Adrenal gland (tissue), 12 donors: ENCODE measurements around the gene HAUS3. TPM values are rescaled to one million over a fixed set of nuclear protein-coding genes. Genes with fewer than 3 reads are reported as not detected.
"Not testable (repeated sequence)": the region's sequence is repeated elsewhere in the genome, so short reads cannot be mapped to it uniquely, and the experiment has no call there.

Experiments
- DNase-seq, 7 donors: peaks; one replicate each; pipeline ENCODE4 v3.0.0-alpha.2; 2019 to 2020
- H3K27ac ChIP-seq, 5 donors: fragments of 200-600 bp; sonication (generic) in 4 of 5; 1 replicate in 3 of 5; 2 replicates in 2 of 5; pipeline versions ENCODE4 v1.5.1 to v1.8.0; 2016 to 2020; ENCODE audit warnings: mild to moderate bottlenecking in 1 of 5
- H3K27me3 ChIP-seq: fragments of 200-600 bp; 2 replicates; pipeline ENCODE4 v1.8.0; 2021
- H3K36me3 ChIP-seq, 2 donors: fragments of 200-600 bp; replicated peaks in 1 of 2; 1 replicate in 1 of 2; 2 replicates in 1 of 2; pipeline versions ENCODE4 v1.5.1 to v1.8.0; 2018 to 2022
- H3K4me1 ChIP-seq, 2 donors: fragments of 200-600 bp; replicated peaks in 1 of 2; 1 replicate in 1 of 2; 2 replicates in 1 of 2; pipeline versions ENCODE4 v1.5.1 to v1.8.0; 2018 to 2021
- H3K4me3 ChIP-seq, 4 donors: fragments of 200-600 bp; sonication (generic) in 3 of 4; one replicate each; pipeline ENCODE4 v1.5.1; 2016 to 2018
- H3K9me3 ChIP-seq, 3 donors: fragments of 200-600 bp; sonication (generic) in 1 of 3; replicated peaks in 1 of 3; 1 replicate in 2 of 3; 2 replicates in 1 of 3; pipeline versions ENCODE4 v1.5.1 to v1.8.0; 2016 to 2021
- POLR2A ChIP-seq, 2 donors: fragments of 450-650 bp; IDR thresholded peaks; one replicate each; pipeline ENCODE4 v1.6.1; 2017; ENCODE audit warnings: antibody characterized with exemption in 2 of 2, mild to moderate bottlenecking in 2 of 2, moderate library complexity in 1 of 2
- WGBS, 4 donors: extraction: QIAGEN DNeasy Blood & Tissue Kit in 2 of 4; methylation state at CpG; one replicate each; pipeline versions ENCODE4 v1.1.5 to v1.1.7; 2013 to 2017; 5-methylcytosine and 5-hydroxymethylcytosine counted together
- intact Hi-C, 2 donors: fragments of 100-400 bp; cut with DNase I; formaldehyde crosslinking; loops; one replicate each; pipeline versions ENCODE4 v1.14.1 to v1.15.0; 2022 to 2023
- polyA plus RNA-seq, 3 donors: library from polyadenylated mRNA; stranded (reverse); fragments of 200-250 nt in 2 of 3; fragments of 350-450 nt in 1 of 3; fragmentation: Illumina TruSeq in 1 of 3; extraction: RNeasy Lipid Tissue Mini Kit (QIAGEN cat#74804) in 1 of 3; gene quantifications; one replicate each; pipeline ENCODE4 v1.2.3, GENCODE V29; 2013 to 2014
- total RNA-seq, 9 donors: library from RNA; depleted of rRNA in 4 of 9; stranded (reverse); fragments of >200 nt in 4 of 9; fragments of 120-200 nt in 1 of 9; fragmentation: NEBNext Ultra II Directional in 1 of 9; extraction: Animal tissue kit (Norgen Biotek cat#: 25700) in 1 of 9; gene quantifications; one replicate each; pipeline versions ENCODE4 v1.1.0 to v1.2.4, GENCODE V29; 2013 to 2023
- TF ChIP-seq, protein P1 (sequence below), 6 experiments: fragments of 450-650 bp in 4 of 6; fragments of 200-600 bp in 2 of 6; sonication (generic) in 1 of 6; IDR thresholded peaks; 1 replicate in 5 of 6; 2 replicates in 1 of 6; pipeline versions ENCODE4 v1.5.1 to v1.8.0; 2016 to 2021; ENCODE audit warnings: antibody characterized with exemption in 6 of 6, mild to moderate bottlenecking in 2 of 6, moderate library complexity in 1 of 6
- donor health status: healthy with polysubstance abuse.
- donor health status: Bipolar disorder and iron deficiency.
- donor health status: DM: yes; HTN: yes; CAD: no.
- donor health status: DM: no; HTN: no; CAD: no.
- donor health status: DM: no; HTN: no; CAD: no.
- donor health status: DM: yes; HTN: yes; CAD: no.

Gene HAUS3
- total and polyA plus RNA-seq, 12 donors = 8.3 to 19.1 (median 13.1) TPM

DNA sequence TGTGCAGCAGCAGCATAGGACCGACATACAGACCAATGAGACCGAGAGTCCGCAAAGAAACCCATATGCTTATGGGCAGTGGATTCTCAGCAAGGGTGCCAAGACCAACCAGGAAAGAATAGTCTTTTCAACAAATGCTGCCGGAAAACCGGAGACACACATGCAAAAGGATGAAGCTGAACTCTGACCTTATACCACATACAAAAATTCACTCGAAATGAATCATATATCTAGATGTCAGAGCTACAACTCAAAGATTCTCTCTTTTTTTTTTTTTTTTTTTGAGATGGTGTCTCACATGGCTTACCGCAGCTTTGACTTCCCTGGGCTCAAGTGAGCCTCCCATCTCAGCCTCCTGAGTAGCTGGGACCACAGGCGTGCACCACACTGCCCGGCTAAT, 36.0 kb upstream of the HAUS3 start:
- no peak overlapping the region for H3K4me3 ChIP-seq
- H3K27me3 ChIP-seq = no peaks in the 10 kb centered on the region
- no peak for DNase-seq
- H3K4me1 ChIP-seq = no peaks in the 10 kb centered on the region
- 93 to 98% (median 96%) methylated on average over 9 of the region's 9 CpGs for WGBS, 4 donors
- no peaks in the 10 kb centered on the region for H3K9me3 ChIP-seq
- no peaks in the 10 kb centered on the region for H3K36me3 ChIP-seq
- TF ChIP-seq, protein P1, sequence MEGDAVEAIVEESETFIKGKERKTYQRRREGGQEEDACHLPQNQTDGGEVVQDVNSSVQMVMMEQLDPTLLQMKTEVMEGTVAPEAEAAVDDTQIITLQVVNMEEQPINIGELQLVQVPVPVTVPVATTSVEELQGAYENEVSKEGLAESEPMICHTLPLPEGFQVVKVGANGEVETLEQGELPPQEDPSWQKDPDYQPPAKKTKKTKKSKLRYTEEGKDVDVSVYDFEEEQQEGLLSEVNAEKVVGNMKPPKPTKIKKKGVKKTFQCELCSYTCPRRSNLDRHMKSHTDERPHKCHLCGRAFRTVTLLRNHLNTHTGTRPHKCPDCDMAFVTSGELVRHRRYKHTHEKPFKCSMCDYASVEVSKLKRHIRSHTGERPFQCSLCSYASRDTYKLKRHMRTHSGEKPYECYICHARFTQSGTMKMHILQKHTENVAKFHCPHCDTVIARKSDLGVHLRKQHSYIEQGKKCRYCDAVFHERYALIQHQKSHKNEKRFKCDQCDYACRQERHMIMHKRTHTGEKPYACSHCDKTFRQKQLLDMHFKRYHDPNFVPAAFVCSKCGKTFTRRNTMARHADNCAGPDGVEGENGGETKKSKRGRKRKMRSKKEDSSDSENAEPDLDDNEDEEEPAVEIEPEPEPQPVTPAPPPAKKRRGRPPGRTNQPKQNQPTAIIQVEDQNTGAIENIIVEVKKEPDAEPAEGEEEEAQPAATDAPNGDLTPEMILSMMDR (IDR thresholded peaks at IDR 0.05) = no peak
- no peak for TF ChIP-seq POLR2A (IDR thresholded peaks at IDR 0.05)
- H3K27ac ChIP-seq = no peak overlapping the region
- intact Hi-C loops = no loop called here

DNA sequence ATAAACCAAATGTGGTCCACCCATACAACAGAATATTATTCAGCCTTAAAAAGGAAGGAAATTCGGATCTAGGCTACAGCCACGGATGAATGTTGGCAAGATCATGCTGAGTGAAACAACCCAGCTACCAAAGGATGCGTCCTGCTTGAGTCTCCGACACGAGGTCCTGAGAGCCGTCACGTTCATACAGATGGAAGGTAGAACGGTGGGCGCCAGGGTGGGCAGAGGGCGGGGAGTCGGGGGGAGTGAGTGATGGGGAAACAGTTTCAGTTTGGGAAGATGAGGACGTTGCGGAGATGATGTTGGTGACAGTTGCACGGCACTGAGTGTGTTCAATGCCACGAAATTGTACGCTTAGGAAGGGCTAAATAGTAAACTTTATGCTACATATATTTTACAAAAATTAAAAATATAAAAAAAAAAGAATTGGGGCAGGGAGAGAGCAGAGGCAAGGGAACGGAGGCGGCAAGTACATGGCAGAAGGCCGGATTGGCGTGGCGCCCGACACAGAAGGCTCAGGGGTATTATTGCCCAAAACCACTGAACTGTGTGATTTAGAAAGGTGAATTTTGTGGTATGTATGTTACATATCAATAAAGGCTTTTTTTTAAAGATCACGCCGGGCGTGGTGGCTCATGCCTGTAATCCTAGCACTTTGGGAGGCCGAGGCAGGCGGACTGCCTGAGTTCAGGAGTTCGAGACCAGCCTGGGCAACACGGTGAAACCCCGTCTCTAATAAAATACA, 34.8 kb upstream of the HAUS3 start:
- intact Hi-C loops = no loop called here
- Histone ChIP-seq H3K36me3 (no peaks in the 10 kb centered on the region), H3K9me3 (no peaks in the 10 kb centered on the region), H3K27me3 (no peaks in the 10 kb centered on the region), H3K27ac (no peak overlapping the region), H3K4me3 (no peak overlapping the region), H3K4me1 (peaks cover 0 to 2% of the 10 kb centered on the region in 2 donors)
- DNase-seq = no peak
- TF ChIP-seq, protein P1 (IDR thresholded peaks at IDR 0.05) = no peak
- TF ChIP-seq POLR2A (IDR thresholded peaks at IDR 0.05) = no peak
- 91 to 95% (median 93%) methylated on average over 30 of the region's 30 CpGs for WGBS, 4 donors

DNA sequence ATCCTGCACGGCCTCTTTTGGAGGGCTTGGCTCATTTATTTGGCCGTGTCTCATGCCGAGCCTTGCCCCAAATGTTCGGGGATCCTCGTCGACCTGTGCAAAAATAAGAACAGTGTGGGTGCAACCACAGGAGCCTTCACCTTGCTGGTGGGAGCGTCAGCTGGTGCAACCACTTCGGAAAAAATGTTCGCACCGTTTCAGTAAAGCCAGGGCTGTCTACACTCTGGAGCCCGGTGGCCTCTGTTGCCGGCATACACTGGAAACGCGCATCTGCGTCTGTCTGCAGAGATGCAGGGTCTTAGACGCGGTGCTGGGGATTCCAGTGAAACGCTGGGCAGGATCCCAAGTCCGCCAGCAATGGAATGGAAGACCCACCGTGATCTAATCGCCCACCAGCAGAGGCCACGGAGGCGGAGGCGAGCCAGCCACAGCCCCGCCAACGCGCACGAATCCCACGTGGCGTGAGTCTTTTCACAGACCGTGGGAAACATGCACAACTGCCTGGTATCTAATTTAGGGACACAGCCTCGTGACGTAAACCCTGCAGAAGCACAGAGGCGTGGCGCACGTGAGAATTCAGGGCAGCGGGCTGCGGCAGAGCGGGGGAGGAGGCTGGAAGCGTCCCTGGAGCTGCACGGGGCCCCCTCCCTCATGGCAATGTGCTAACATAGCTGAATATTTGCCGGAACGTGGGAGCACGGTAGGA, 33.8 kb upstream of the HAUS3 start:
- TF ChIP-seq, protein P1 (IDR thresholded peaks at IDR 0.05) = no peak
- no peak for TF ChIP-seq POLR2A (IDR thresholded peaks at IDR 0.05)
- H3K4me3 ChIP-seq = no peak overlapping the region
- no peaks in the 10 kb centered on the region for H3K9me3 ChIP-seq
- no peaks in the 10 kb centered on the region for H3K36me3 ChIP-seq
- H3K27ac ChIP-seq = no peak overlapping the region
- no peak for DNase-seq
- WGBS, 4 donors = 93 to 96% (median 95%) methylated on average over 33 to 44 of the region's 44 CpGs
- peaks cover 0 to 8% of the 10 kb centered on the region in 2 donors for H3K4me1 ChIP-seq
- intact Hi-C loops = no loop called here
- no peaks in the 10 kb centered on the region for H3K27me3 ChIP-seq

DNA sequence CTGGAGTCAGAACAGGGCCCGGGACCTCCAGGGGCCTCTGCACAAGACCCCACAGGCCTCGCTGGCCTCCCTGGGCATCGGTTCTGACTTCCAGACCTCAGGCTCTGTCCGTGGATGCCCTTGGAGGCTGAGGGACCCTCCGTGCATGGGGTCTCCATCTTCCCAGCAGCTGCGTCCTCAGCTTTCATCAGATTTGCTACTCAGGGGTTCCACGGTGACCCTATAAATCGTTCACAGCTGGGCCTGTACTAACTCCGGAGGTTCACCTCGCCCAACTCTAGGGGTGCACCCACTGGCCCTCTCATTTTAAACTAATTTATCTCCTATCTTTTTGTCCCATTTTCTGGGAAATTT, 33.1 kb upstream of the HAUS3 start:
- H3K9me3 ChIP-seq, H3K36me3 ChIP-seq, intact Hi-C loops, H3K27ac ChIP-seq, H3K4me1 ChIP-seq, H3K4me3 ChIP-seq, H3K27me3 ChIP-seq, DNase-seq: not testable (repeated sequence)
- 93 to 98% (median 94%) methylated on average over 6 to 10 of the region's 10 CpGs for WGBS, 4 donors
